GM21526 (cell line): ENCODE data around the gene TMEM14B.
"Not testable (repeated sequence)": the region's sequence is repeated elsewhere in the genome, so short reads cannot be mapped to it uniquely, and the experiment has no call there.

Experiments
- ATAC-seq: cut with Tn5 transposase; IDR thresholded peaks from one replicate; pipeline ENCODE4 v1.9.1; 2021; ENCODE audit warnings: moderate library complexity; ENCODE audit not compliant: unreplicated experiment, low FRiP score

The TMEM14B gene

DNA sequence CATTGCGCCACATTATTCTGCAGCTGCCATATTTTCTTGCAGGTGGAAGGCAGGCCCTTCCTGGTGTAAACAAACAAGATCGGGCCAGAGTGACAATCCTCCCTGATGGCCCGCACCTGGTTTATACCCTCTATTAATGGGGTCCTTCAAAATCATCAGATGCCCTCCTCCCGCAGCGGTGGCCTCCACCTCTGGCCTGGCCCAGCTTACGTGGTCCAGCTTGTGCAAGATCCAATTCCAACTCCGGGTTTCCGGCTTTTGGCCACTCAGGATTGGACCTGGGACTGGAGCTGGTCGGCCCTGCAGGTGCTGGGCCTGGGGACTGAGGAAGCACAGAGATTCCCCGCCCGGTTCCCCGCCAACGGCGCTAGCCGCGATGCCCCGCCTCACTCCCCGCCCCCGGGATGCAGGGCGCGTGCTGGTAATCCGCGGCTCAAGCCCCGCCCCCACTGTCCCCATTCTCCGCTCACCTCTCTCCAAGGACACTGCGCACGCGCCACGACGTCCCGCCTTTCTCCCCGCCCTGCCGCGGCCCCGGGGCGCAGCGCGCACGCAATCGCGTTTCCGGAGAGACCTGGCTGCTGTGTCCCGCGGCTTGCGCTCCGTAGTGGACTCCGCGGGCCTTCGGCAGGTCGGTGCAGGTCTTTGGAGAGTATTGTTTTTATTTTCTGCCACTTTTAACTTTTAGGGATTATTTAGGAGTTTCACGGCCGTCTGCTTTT, at the start of gene TMEM14B:
Gene TMEM14B, plus strand, starts transcription at position 555 of the 722 bp plus-strand sequence. CDS start 1,441 bp downstream, outside the sequence.
- peak; percentile 94 for ATAC-seq

GRCh38 chr6:10713962-10714361, 33.6 kb upstream of the TMEM14B start:
- ATAC-seq = no peak

DNA sequence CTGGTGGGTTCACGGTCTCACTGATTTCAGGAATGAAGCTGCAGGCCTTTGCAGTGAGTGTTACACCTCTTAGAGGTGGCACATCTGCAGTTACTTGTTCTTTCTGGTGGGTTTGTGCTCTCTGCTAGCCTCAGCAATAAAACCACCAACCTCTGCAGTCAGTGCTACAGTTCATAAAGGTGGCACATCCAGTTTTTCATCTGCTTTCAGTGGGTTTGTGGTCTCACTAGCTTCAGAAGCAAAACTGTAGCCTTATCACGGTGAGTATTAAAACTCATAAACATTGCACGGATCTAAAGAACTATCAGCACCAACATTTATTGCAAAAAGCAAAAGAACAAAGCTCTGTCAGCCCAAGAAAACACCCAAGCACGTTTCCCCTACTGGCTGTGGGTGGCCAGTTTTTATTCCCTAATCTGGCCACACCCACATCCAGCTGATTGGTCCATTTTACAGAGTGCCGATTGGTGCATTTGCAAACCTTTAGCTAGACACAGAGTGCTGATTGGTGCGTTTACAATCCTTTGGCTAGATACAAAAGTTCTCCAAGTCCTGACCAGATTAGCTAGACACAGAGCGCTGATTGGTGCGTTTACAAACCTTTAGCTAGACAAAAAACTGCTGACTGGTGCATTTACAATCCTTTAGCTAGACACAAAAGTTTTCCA, 28.2 kb upstream of the TMEM14B start:
- ATAC-seq = no peak

GRCh38 chr6:10719964-10720264, 27.7 kb upstream of the TMEM14B start:
- no peak for ATAC-seq

DNA sequence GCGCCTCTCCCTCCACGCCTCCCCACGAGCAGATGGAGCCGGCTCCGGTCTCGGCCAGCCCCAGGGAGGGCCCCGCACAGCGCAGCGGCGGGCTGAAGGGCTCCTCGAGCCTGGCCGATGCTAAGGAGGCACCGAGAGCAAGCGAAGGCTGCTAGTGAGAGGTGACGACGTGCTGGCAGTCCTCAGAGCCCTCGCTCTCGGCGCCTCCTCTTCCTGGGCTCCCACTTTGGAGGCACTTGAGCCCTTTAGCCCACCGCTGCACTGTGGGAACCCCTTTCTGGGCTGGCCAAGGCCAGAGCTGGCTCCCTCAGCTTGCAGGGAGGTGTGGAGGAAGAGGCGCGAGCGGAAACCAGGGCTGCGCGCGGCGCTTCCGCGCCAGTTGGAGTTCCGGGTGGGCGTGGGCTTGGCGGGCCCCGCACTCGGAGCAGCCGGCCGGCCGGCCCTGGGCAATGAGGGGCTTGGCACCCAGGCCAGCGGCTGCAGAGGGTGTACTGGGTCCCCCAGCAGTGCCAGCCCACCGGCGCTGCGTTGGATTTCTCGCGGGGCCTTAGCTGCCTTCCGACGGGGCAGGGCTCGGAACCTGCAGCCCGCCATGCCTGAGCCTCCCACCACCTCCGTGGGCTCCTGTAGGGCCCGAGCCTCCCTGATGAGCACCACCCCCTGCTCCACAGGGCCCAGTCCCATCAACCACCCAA, 27.2 kb upstream of the TMEM14B start:
- peak; percentile 27 for ATAC-seq

DNA sequence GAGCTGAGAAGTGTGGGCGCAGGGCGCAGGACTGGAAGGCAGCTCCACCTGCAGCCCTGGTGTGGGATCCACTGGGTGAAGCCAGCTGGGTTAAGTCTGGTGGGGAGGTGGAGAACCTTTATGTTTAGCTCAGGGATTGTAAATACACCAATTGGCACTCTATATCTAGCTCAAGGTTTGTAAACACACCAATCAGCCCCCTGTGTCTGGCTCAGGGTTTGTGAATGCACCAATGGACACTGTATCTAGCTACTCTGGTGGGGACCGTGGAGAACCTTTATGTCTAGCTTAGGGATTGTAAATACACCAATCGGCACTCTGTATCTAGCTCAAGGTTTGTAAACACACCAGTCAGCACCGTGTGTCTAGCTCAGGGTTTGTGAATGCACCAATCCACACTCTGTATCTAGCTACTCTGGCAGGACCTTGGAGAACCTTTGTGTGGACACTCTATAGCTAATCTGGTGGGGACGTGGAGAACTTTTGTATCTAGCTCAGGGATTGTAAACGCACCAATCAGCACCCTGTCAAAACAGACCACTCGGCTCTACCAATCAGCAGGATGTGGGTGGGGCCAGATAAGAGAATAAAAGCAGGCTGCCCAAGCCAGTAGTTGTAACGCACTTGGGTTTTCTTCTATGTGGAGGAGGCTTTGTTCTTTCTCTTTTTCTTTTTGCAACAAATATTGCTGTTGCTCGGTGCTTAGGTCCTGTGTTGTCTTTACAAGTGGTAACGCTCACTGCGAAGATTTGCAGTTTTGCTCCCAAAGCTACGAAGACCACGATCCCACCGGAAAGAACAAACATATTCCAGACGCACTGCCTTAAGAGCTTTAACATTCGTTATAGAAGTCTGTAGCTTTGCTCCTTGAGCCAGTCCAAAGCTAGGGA, 26.4 kb upstream of the TMEM14B start:
- ATAC-seq = not testable (repeated sequence)

GRCh38 chr6:10721850-10722569, 25.6 kb upstream of the TMEM14B start:
- ATAC-seq = no peak

GRCh38 chr6:10722570-10722819, 25.1 kb upstream of the TMEM14B start:
- no peak for ATAC-seq

DNA sequence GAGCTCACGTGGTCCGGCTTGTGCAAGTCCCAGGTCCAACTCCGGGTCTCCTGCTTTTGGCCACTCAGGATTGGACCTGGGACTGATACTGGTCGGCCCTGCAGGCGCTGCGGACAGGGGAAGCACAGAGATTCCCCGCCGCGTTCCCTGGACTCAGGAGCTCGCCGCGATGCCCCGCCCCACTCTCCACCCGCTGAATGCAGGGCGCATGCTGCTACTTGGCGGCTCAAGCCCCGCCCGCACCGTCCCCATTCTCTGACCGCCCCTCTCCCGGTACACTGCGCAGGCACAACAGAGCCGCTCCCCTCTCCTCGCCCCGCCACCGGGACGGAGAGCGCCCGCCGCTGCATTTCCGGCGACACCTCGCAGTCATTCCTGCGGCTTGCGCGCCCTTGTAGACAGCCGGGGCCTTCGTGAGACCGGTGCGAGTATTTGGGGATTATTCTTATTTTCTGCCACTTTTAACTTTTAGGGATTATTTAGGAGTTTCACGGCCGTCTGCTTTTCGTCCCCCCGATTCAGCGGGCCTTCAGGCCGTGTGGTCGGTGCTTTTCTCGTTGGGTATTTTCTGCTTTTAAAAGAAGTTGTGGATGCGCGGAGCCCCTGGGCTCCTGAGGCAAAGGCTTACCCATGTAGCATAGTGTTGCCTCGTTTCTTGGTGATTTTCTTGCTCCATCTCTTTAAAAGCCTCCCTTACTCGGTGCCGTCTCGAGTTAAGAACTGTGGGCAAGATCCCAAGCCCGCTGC, 24.6 kb upstream of the TMEM14B start, which contains the start of gene TMEM14C:
Gene TMEM14C, plus strand, starts transcription at position 251 of the 747 bp plus-strand sequence. CDS start 1,544 bp downstream, outside the sequence.
- ATAC-seq = peak; percentile 96

- no peak for ATAC-seq
Observed at GRCh38 chr6:10723567-10723881, 24.1 kb upstream of the TMEM14B start.

- ATAC-seq = no peak
Observed at GRCh38 chr6:10725044-10725443, 22.6 kb upstream of the TMEM14B start.

GRCh38 chr6:10725716-10726115, 21.9 kb upstream of the TMEM14B start:
- ATAC-seq = no peak

GRCh38 chr6:10730254-10730653, 17.4 kb upstream of the TMEM14B start:
- no peak for ATAC-seq

- ATAC-seq = no peak
Observed at GRCh38 chr6:10733151-10733715, 14.4 kb upstream of the TMEM14B start.

- ATAC-seq = no peak
Observed at GRCh38 chr6:10733863-10734262, 13.7 kb upstream of the TMEM14B start.

- ATAC-seq = no peak
Observed at GRCh38 chr6:10736731-10737130, 10.9 kb upstream of the TMEM14B start.

DNA sequence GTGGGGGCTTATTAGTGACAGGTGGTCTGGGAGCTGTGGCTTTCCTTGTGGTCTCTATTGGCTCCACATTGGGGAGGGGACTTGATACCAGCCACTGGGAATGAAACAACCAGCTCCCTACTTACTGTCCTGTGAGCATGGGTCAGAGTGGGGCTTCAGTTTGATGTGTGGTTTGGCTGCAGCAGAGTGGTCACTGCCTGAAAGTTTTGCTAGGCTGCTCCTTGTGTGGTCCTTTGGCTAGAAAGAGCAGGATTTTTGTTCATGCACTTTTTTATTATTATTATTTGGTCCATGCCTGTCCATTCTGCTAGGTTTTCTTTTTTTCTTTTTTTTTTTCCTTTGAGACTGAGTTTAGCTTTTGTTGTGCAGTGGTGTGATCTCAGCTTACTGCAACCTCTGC, 7.5 kb upstream of the TMEM14B start:
- ATAC-seq = no peak

DNA sequence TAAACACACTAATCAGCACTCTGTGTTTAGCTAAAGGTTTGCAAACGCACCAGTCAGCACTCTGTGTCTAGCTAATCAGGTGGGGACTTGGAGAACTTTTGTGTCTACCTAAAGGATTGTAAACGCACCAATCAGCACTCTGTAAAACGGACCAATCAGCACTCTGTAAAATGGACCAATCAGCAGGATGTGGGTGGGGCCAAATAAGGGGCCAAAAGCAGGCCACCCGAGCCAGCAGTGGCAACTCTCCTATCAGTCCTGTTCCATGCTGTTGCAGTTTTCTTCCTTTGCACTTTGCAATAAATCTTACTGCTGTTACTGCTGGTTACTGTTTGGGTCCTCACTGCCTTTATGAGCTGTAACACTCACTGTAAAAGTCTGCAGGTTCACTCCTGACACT, 6.0 kb upstream of the TMEM14B start:
- not testable (repeated sequence) for ATAC-seq

- no peak for ATAC-seq
Observed at GRCh38 chr6:10742251-10742650, 5.4 kb upstream of the TMEM14B start.
